ENCODE results near the gene PAXIP1.

Gene PAXIP1

GRCh38 chr7:154903083-154903731 is 99.7 kb downstream of the PAXIP1 start:
- Histone ChIP-seq H3K27me3 (ENCODE audit: insufficient read depth, low read length) (no peaks in the 10 kb centered on the region), H3K27ac (ENCODE audit: low read depth, low read length) (no peak overlapping the region), H2AFZ (ENCODE audit: low read length, unreplicated experiment) (no peak overlapping the region), H3K4me3 (ENCODE audit: low read depth, low read length) (no peak overlapping the region), H3K36me3 (ENCODE audit: insufficient read depth, low read length) (no peaks in the 10 kb centered on the region), H3K4me1 (ENCODE audit: control insufficient read depth, insufficient read depth, low read length, unreplicated experiment) (no peaks in the 10 kb centered on the region), H3K79me2 (ENCODE audit: control insufficient read depth, insufficient read depth, low read length, unreplicated experiment) (no peaks in the 10 kb centered on the region)

- Histone ChIP-seq H3K27me3 (ENCODE audit: insufficient read depth, low read length) (no peaks in the 10 kb centered on the region), H2AFZ (ENCODE audit: low read length, unreplicated experiment) (no peak overlapping the region), H3K79me2 (ENCODE audit: control insufficient read depth, insufficient read depth, low read length, unreplicated experiment) (no peaks in the 10 kb centered on the region), H3K27ac (ENCODE audit: low read depth, low read length) (no peak overlapping the region), H3K36me3 (ENCODE audit: insufficient read depth, low read length) (no peaks in the 10 kb centered on the region), H3K4me1 (ENCODE audit: control insufficient read depth, insufficient read depth, low read length, unreplicated experiment) (no peaks in the 10 kb centered on the region), H3K4me3 (ENCODE audit: low read depth, low read length) (no peak overlapping the region)
Observed at GRCh38 chr7:154902600-154903082, 100.3 kb downstream of the PAXIP1 start.

- Histone ChIP-seq H3K4me1 (ENCODE audit: control insufficient read depth, insufficient read depth, low read length, unreplicated experiment) (no peaks in the 10 kb centered on the region), H2AFZ (ENCODE audit: low read length, unreplicated experiment) (no peak overlapping the region), H3K79me2 (ENCODE audit: control insufficient read depth, insufficient read depth, low read length, unreplicated experiment) (no peaks in the 10 kb centered on the region), H3K4me3 (ENCODE audit: low read depth, low read length) (no peak overlapping the region), H3K27me3 (ENCODE audit: insufficient read depth, low read length) (no peaks in the 10 kb centered on the region), H3K27ac (ENCODE audit: low read depth, low read length) (no peak overlapping the region), H3K36me3 (ENCODE audit: insufficient read depth, low read length) (no peaks in the 10 kb centered on the region)
Observed at GRCh38 chr7:154899862-154900261, 103.1 kb downstream of the PAXIP1 start.

- Histone ChIP-seq H3K27ac (ENCODE audit: low read depth, low read length) (no peak overlapping the region), H3K27me3 (ENCODE audit: insufficient read depth, low read length) (no peaks in the 10 kb centered on the region), H3K4me1 (ENCODE audit: control insufficient read depth, insufficient read depth, low read length, unreplicated experiment) (no peaks in the 10 kb centered on the region), H2AFZ (ENCODE audit: low read length, unreplicated experiment) (no peak overlapping the region), H3K36me3 (ENCODE audit: insufficient read depth, low read length) (no peaks in the 10 kb centered on the region), H3K79me2 (ENCODE audit: control insufficient read depth, insufficient read depth, low read length, unreplicated experiment) (no peaks in the 10 kb centered on the region), H3K4me3 (ENCODE audit: low read depth, low read length) (no peak overlapping the region)
Observed at GRCh38 chr7:154898973-154899855, 103.7 kb downstream of the PAXIP1 start.

- Histone ChIP-seq H3K79me2 (ENCODE audit: control insufficient read depth, insufficient read depth, low read length, unreplicated experiment) (no peaks in the 10 kb centered on the region), H3K36me3 (ENCODE audit: insufficient read depth, low read length) (no peaks in the 10 kb centered on the region), H3K27ac (ENCODE audit: low read depth, low read length) (no peak overlapping the region), H3K4me3 (ENCODE audit: low read depth, low read length) (no peak overlapping the region), H3K4me1 (ENCODE audit: control insufficient read depth, insufficient read depth, low read length, unreplicated experiment) (no peaks in the 10 kb centered on the region), H2AFZ (ENCODE audit: low read length, unreplicated experiment) (no peak overlapping the region), H3K27me3 (ENCODE audit: insufficient read depth, low read length) (no peaks in the 10 kb centered on the region)
Observed at GRCh38 chr7:154896076-154896475, 106.8 kb downstream of the PAXIP1 start.

Data from ACC112 (cell line).